B cell (primary cell): ENCODE measurements around the gene UBA7. TPM values are rescaled to one million over a fixed set of nuclear protein-coding genes. Genes with fewer than 3 reads are reported as not detected.

Experiments used
- ATAC-seq: fragments of 200-7000 bp; cut with Tn5 transposase; one replicate; pipeline ENCODE4 v1.10.0; 2021; ENCODE audit warnings: low read depth, mild to moderate bottlenecking, moderate number of reproducible peaks, moderate library complexity
- CTCF ChIA-PET: fragments of 350-600 bp; sonication (Branson Sonifier 250); formaldehyde crosslinking; loops from one replicate; lab custom pipeline; 2021; ENCODE audit warnings: antibody characterized with exemption, inconsistent platforms; lab: Charles Lee
- POLR2A ChIA-PET: fragments of 350-600 bp; sonication (Branson Sonifier 250); formaldehyde crosslinking; loops from one replicate; lab custom pipeline; 2021; ENCODE audit warnings: antibody characterized with exemption; lab: Charles Lee
- DNase-seq: peaks from one replicate; pipeline ENCODE4 v3.0.0; 2013
- H2AFZ ChIP-seq: 2 replicates; pipeline ENCODE4 v1.6.1; 2012; ENCODE audit warnings: mild to moderate bottlenecking, low read depth, low read length; ENCODE audit not compliant: insufficient read depth, poor library complexity, severe bottlenecking
- H3K27ac ChIP-seq, 2 donors: 1 replicate in 1 of 2; 2 replicates in 1 of 2; pipeline ENCODE4 v1.5.1; 2012 to 2013; ENCODE audit warnings: low read length in 2 of 2, mild to moderate bottlenecking in 2 of 2, moderate library complexity in 1 of 2
- H3K27me3 ChIP-seq, 4 experiments: fragments of 200-600 bp in 1 of 4; sonication (generic) in 1 of 4; replicated peaks in 1 of 4; 1 replicate in 2 of 4; 2 replicates in 2 of 4; pipeline versions ENCODE4 v1.6.1 to v1.7.0; 2013 to 2016; ENCODE audit warnings: low read length in 3 of 4, mild to moderate bottlenecking in 2 of 4, mixed read lengths in 1 of 4, moderate library complexity in 1 of 4; ENCODE audit not compliant: insufficient read depth in 4 of 4, control insufficient read depth in 3 of 4; ENCODE audit errors: control extremely low read depth in 1 of 4
- H3K36me3 ChIP-seq, 2 experiments: replicated peaks in 1 of 2; 1 replicate in 1 of 2; 2 replicates in 1 of 2; pipeline versions ENCODE4 v1.6.1 to v1.7.1; 2013; ENCODE audit warnings: low read length in 1 of 2; ENCODE audit not compliant: insufficient read depth in 2 of 2, control insufficient read depth in 1 of 2; ENCODE audit errors: control extremely low read depth in 1 of 2, extremely low read depth in 1 of 2
- H3K4me1 ChIP-seq, 2 donors: fragments of 200-600 bp in 1 of 2; sonication (generic) in 1 of 2; 1 replicate in 1 of 2; 2 replicates in 1 of 2; pipeline versions ENCODE4 v1.5.1 to v1.6.1; 2013 to 2017; ENCODE audit warnings: low read length in 2 of 2; ENCODE audit not compliant: control insufficient read depth in 2 of 2, insufficient read depth in 2 of 2
- H3K4me2 ChIP-seq: replicated peaks from 2 replicates; pipeline ENCODE3; 2012; ENCODE audit warnings: mild to moderate bottlenecking, low read depth, low read length; ENCODE audit not compliant: poor library complexity, severe bottlenecking
- H3K4me3 ChIP-seq, 5 experiments: fragments of 200-600 bp in 1 of 5; sonication (generic) in 1 of 5; 1 replicate in 3 of 5; 2 replicates in 2 of 5; pipeline versions ENCODE4 v1.5.1 to v1.7.0; 2011 to 2016; ENCODE audit warnings: low read length in 4 of 5, mild to moderate bottlenecking in 4 of 5, low read depth in 2 of 5, control low read depth in 1 of 5, moderate library complexity in 1 of 5; ENCODE audit not compliant: insufficient read depth in 1 of 5; ENCODE audit errors: control extremely low read depth in 1 of 5, extremely low read depth in 1 of 5
- H3K79me2 ChIP-seq: fragments of 200-600 bp; sonication (generic); one replicate; pipeline ENCODE4 v1.6.0; 2016; ENCODE audit warnings: low read length; ENCODE audit not compliant: control insufficient read depth, insufficient read depth
- H3K9ac ChIP-seq: fragments of 200-600 bp; sonication (generic); 2 replicates; pipeline ENCODE4 v1.6.1; 2017; ENCODE audit warnings: mild to moderate bottlenecking, low read length, moderate library complexity
- H3K9me3 ChIP-seq, 3 donors: one replicate each; pipeline versions ENCODE4 v1.6.1 to v1.7.1; 2013; ENCODE audit warnings: low read length in 2 of 3; ENCODE audit not compliant: control insufficient read depth in 2 of 3, insufficient read depth in 1 of 3; ENCODE audit errors: control extremely low read depth in 1 of 3
- H4K20me1 ChIP-seq: 2 replicates; pipeline ENCODE4 v1.6.0; 2012; ENCODE audit warnings: mild to moderate bottlenecking, low read length; ENCODE audit not compliant: insufficient read depth, control insufficient read depth, poor library complexity, severe bottlenecking
- H3K27ac Mint-ChIP-seq: one replicate; pipeline ENCODE4 v1.8.0; 2021; ENCODE audit warnings: mixed read lengths
- H3K27me3 Mint-ChIP-seq: one replicate; pipeline ENCODE4 v1.8.0; 2021; ENCODE audit warnings: mixed read lengths
- H3K4me1 Mint-ChIP-seq: one replicate; pipeline ENCODE4 v1.8.0; 2021; ENCODE audit warnings: mixed read lengths
- H3K4me3 Mint-ChIP-seq: one replicate; pipeline ENCODE4 v1.8.0; 2021; ENCODE audit warnings: mixed read lengths
- H3K9me3 Mint-ChIP-seq: one replicate; pipeline ENCODE4 v1.8.0; 2022; ENCODE audit warnings: mixed read lengths; ENCODE audit not compliant: insufficient read depth
- CTCF ChIP-seq: fragments of 200-600 bp; IDR thresholded peaks from one replicate; pipeline ENCODE4 v1.8.0; 2022; ENCODE audit warnings: antibody characterized with exemption, mild to moderate bottlenecking
- EZH2 ChIP-seq: IDR thresholded peaks from 2 replicates; pipeline ENCODE4 v1.6.1; 2012; ENCODE audit warnings: borderline replicate concordance, low read depth, mild to moderate bottlenecking, moderate library complexity, low read length; ENCODE audit not compliant: insufficient read depth, poor library complexity, severe bottlenecking
- WGBS: methylation state at CpG from one replicate; pipeline ENCODE4 v1.1.5; 2013; ENCODE audit warnings: missing lambda C conversion rate; ENCODE audit not compliant: insufficient coverage; 5-methylcytosine and 5-hydroxymethylcytosine counted together
- intact Hi-C: fragments of 100-400 bp; cut with micrococcal nuclease; formaldehyde crosslinking; loops from one replicate; pipeline ENCODE4 v1.10.0; 2022
- polyA plus RNA-seq: library from polyadenylated mRNA; depleted of rRNA; stranded (reverse); fragments of >200 nt; gene quantifications from 2 replicates; pipeline ENCODE4 v1.2.3, GENCODE V29; 2012
- total RNA-seq, 2 donors: library from RNA; stranded (reverse); fragments of 120-200 nt in 1 of 2; gene quantifications; 1 replicate in 1 of 2; 2 replicates in 1 of 2; pipeline versions ENCODE4 v1.2.3 to v1.2.4, GENCODE V29; 2013 to 2022

Gene UBA7
- total and polyA plus RNA-seq, 2 donors (not counting 1 experiment from before 2014, with no cell fraction given), result 418 to 943 TPM

GRCh38 chr3:49856181-49857005 lies 42.6 kb upstream of the UBA7 start, which contains the start of gene TRAIP:
TSS of gene TRAIP (minus strand) at chr3:49856564. CDS start at chr3:49856453, 111 bp downstream.
- peak within 1 kb of the TSS; percentile 90 for H3K27ac Mint-ChIP-seq
- H3K9ac ChIP-seq, result peak within 1 kb of the TSS; percentile 74
- H3K27me3 Mint-ChIP-seq, result no peaks in the 10 kb centered on the region
- H3K36me3 ChIP-seq, result no peaks in the 10 kb centered on the region
- ChIA-PET CTCF (interaction anchor here (0.8 to 2.5 kb wide), 4 partner anchors 15 to 54 kb away, joined by 3 to 18 read pairs (median 4); partner anchors contain the start of gene INKA1), POLR2A (interaction anchor here (0.6 to 1.0 kb wide), 3 partner anchors 51 to 96 kb away, joined by 3 to 9 read pairs (median 4); partner anchors contain the start of gene MON1A)
- H3K9me3 ChIP-seq, result no peaks in the 10 kb centered on the region
- peaks cover 10 to 15% of the 10 kb centered on the region in 2 donors for H3K4me1 ChIP-seq
- no peaks in the 10 kb centered on the region for H3K9me3 Mint-ChIP-seq
- WGBS, result 3% methylated on average over 48 of the region's 52 CpGs
- peak within 1 kb of the TSS; percentile 56 to 59 for H3K27ac ChIP-seq
- H3K79me2 ChIP-seq, result peaks cover 5% of the 10 kb centered on the region
- intact Hi-C loops, result loop anchor here (1.0 to 2.0 kb wide), 8 partner anchors 17 to 378 kb away; partner anchors contain the start of genes AMIGO3, IP6K1, MST1R and RBM6
- TF ChIP-seq CTCF (no peak), EZH2 (no peak)
- peak; percentile 100 for ATAC-seq
- H3K4me3 ChIP-seq, result peak within 1 kb of the TSS; percentile 53 to 91 (median 69)
- H3K4me3 Mint-ChIP-seq, result peak within 1 kb of the TSS; percentile 91
- H3K4me2 ChIP-seq, result peak within 1 kb of the TSS; percentile 86
- H3K27me3 ChIP-seq, result peaks cover 0 to 3% (median 0%) of the 10 kb centered on the region in 4 experiments
- peaks cover 11% of the 10 kb centered on the region for H3K4me1 Mint-ChIP-seq
- H2AFZ ChIP-seq, result peak within 1 kb of the TSS; percentile 98
- no peaks in the 10 kb centered on the region for H4K20me1 ChIP-seq
- peak; percentile 98 for DNase-seq
